Measurements from ENCODE around the gene SORCS1.

DNA sequence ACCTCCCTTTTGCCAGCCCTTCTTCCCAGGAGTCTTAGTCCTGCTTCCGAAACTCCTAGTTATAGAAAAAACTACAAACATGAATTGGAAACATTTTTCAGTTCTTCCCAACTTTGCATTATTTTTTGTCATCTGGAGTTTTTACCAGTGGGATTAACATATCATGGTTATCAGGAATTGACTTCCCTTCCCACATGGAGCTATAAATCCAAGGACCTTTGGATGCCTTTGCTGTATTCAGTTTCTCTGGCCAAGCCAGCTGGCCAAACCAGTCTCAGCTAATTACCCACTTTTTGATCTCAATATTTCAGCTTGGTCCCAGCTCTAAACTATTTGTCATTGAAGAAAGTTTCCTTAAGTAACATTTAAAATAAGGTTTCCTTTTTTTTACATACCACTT is 570.6 kb downstream of the SORCS1 start:
- TF ChIP-seq, protein P1, sequence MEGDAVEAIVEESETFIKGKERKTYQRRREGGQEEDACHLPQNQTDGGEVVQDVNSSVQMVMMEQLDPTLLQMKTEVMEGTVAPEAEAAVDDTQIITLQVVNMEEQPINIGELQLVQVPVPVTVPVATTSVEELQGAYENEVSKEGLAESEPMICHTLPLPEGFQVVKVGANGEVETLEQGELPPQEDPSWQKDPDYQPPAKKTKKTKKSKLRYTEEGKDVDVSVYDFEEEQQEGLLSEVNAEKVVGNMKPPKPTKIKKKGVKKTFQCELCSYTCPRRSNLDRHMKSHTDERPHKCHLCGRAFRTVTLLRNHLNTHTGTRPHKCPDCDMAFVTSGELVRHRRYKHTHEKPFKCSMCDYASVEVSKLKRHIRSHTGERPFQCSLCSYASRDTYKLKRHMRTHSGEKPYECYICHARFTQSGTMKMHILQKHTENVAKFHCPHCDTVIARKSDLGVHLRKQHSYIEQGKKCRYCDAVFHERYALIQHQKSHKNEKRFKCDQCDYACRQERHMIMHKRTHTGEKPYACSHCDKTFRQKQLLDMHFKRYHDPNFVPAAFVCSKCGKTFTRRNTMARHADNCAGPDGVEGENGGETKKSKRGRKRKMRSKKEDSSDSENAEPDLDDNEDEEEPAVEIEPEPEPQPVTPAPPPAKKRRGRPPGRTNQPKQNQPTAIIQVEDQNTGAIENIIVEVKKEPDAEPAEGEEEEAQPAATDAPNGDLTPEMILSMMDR (conservative IDR thresholded peaks at IDR 0.05 in 1 of 2, IDR thresholded peaks at IDR 0.05 in 1 of 2; ENCODE audit: low read depth in 1 of 2, low read length in 2 of 2), result no peak
- TF ChIP-seq EZH2 (IDR thresholded peaks at IDR 0.05; ENCODE audit: low read length, missing control alignments), result no peak
